Measurements from ENCODE around the gene ZNF593. TPM values are rescaled to one million over a fixed set of nuclear protein-coding genes. Genes with fewer than 3 reads are reported as not detected.
A peak's percentile ranks its signal among the peaks of the same experiment; 100 is the strongest.

Gene ZNF593
- polyA plus RNA-seq, 2 donors: 42.3 to 63.3 TPM

DNA sequence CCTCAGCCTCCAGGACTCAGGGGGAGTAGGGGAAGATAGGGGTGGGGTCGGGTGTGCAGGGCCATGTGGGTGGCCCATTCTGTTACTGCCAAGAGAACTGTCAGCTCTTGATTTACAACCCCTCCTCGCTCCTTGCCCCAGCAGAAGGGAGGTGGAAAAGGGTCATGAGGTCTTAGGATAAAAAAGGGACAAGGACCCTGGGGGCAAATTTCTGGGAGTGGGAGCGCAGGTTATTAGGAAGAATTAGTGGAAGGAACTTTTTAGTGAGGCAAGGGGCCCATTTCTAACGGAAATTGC, 10.0 kb upstream of the ZNF593 start:
- 63 to 68% methylated on average over 4 of the region's 4 CpGs for WGBS, 2 donors
- H3K9me3 ChIP-seq (ENCODE audit: control insufficient read depth in 2 of 2, insufficient read depth in 1 of 2, low read depth in 1 of 2, low read length in 1 of 2): no peaks in the 10 kb centered on the region
- no peaks in the 10 kb centered on the region for H3K36me3 ChIP-seq (ENCODE audit: control insufficient read depth in 2 of 2, insufficient read depth in 2 of 2, low read length in 1 of 2)
- H3K4me3 ChIP-seq (ENCODE audit: low read depth in 1 of 2, low read length in 2 of 2): peak overlapping the region; percentile 1 to 25
- H3K27me3 ChIP-seq (ENCODE audit: control insufficient read depth in 1 of 2, insufficient read depth in 2 of 2, low read length in 2 of 2): peaks cover 0 to 5% of the 10 kb centered on the region in 2 donors
- H3K4me1 ChIP-seq (ENCODE audit: control insufficient read depth in 2 of 2, insufficient read depth in 2 of 2, low read length in 1 of 2): peaks cover 0 to 20% of the 10 kb centered on the region in 2 donors
- H3K27ac ChIP-seq (ENCODE audit: low read depth in 2 of 2, low read length in 1 of 2): peak overlapping the region in 1 of 2 donors; percentile 14

DNA sequence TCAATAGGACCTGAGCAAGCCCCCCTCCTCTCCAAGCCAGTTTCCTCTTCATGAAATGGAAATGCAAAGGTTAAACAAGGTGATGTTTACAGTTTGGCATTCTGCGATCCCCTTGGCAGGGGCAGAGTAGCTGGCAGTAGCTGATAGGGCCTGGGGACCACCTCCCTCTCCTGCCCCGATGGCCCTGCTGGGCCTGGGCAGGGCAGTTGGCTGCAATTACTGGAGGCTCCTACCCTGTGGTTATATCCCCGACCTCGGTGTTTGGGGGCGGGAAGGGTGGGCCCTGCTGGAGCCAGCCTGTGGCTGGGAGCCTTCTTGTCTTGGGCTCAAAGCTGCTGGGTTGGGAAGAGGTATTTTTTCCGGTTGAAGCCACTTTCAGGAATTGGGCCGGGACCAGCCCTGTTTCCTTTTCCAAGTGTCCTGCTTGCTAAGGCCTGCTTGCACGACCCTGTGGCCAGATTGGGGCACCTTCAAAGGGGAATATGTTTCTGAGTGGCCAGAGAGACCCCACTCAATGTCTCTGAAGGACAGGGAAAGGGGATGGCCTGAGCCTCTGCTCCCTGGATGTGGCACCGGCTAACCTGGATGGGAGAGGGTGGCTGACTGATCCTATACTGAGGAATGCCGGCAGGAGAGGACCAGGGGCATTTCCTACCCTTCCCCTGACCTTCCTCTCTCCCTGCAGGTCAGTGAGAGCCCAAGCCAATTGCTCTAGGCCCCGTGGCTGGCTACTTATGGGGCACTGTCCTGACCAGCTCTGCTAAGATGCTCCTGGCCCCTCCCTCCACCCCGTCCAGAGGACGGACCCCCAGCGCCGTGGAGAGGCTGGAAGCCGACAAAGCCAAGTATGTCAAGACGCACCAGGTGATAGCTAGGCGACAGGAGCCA, 8.9 kb upstream of the ZNF593 start:
- Histone ChIP-seq H3K9me3 (ENCODE audit: control insufficient read depth in 2 of 2, insufficient read depth in 1 of 2, low read depth in 1 of 2, low read length in 1 of 2) (no peaks in the 10 kb centered on the region), H3K36me3 (ENCODE audit: control insufficient read depth in 2 of 2, insufficient read depth in 2 of 2, low read length in 1 of 2) (no peaks in the 10 kb centered on the region), H3K4me1 (ENCODE audit: control insufficient read depth in 2 of 2, insufficient read depth in 2 of 2, low read length in 1 of 2) (peaks cover 0 to 20% of the 10 kb centered on the region in 2 donors), H3K27me3 (ENCODE audit: control insufficient read depth in 1 of 2, insufficient read depth in 2 of 2, low read length in 2 of 2) (peaks cover 0 to 5% of the 10 kb centered on the region in 2 donors), H3K27ac (ENCODE audit: low read depth in 2 of 2, low read length in 1 of 2) (no peak overlapping the region), H3K4me3 (ENCODE audit: low read depth in 1 of 2, low read length in 2 of 2) (peak overlapping the region; percentile 43 to 47)
- 48 to 49% methylated on average over 18 of the region's 18 CpGs for WGBS, 2 donors

DNA sequence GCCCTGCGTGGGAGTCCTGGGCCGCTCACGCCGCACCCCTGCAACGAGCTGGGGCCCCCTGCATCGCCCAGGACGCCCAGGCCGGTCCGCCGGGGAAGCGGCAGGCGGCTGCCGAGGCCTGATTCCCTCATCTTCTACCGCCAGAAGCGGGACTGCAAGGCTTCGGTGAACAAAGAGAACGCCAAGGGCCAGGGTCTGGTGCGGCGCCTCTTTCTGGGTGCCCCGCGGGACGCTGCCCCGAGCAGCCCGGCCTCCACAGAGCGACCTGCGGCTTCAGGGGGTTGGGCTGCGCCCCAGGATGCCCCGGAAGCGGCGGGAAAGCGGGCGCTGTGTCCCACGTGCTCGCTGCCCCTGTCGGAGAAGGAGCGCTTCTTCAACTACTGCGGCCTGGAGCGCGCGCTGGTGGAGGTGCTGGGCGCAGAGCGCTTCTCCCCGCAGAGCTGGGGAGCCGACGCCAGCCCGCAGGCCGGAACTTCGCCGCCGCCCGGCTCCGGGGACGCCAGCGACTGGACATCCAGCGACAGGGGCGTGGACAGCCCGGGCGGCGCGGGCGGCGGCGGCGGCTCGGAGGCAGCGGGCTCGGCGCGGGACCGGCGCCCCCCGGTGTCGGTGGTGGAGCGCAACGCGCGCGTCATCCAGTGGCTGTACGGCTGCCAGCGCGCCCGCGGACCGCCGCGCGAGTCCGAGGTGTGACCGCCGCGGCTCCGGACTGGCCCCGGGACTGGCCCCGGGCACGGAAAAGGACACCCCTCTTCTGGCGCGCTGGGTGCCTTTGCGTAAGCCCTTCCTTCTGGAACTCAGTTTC, 8.1 kb upstream of the ZNF593 start:
- no peaks in the 10 kb centered on the region for H3K36me3 ChIP-seq (ENCODE audit: control insufficient read depth in 2 of 2, insufficient read depth in 2 of 2, low read length in 1 of 2)
- H3K4me1 ChIP-seq (ENCODE audit: control insufficient read depth in 2 of 2, insufficient read depth in 2 of 2, low read length in 1 of 2): peaks cover 0 to 20% of the 10 kb centered on the region in 2 donors
- peaks cover 0 to 1% of the 10 kb centered on the region in 2 donors for H3K27me3 ChIP-seq (ENCODE audit: control insufficient read depth in 1 of 2, insufficient read depth in 2 of 2, low read length in 2 of 2)
- H3K27ac ChIP-seq (ENCODE audit: low read depth in 2 of 2, low read length in 1 of 2): no peak overlapping the region
- no peaks in the 10 kb centered on the region for H3K9me3 ChIP-seq (ENCODE audit: control insufficient read depth in 2 of 2, insufficient read depth in 1 of 2, low read depth in 1 of 2, low read length in 1 of 2)
- whole genome bisulfite sequencing, 2 donors: 2% methylated on average over 67 to 98 of the region's 98 CpGs
- H3K4me3 ChIP-seq (ENCODE audit: low read depth in 1 of 2, low read length in 2 of 2): peak overlapping the region; percentile 43 to 47

DNA sequence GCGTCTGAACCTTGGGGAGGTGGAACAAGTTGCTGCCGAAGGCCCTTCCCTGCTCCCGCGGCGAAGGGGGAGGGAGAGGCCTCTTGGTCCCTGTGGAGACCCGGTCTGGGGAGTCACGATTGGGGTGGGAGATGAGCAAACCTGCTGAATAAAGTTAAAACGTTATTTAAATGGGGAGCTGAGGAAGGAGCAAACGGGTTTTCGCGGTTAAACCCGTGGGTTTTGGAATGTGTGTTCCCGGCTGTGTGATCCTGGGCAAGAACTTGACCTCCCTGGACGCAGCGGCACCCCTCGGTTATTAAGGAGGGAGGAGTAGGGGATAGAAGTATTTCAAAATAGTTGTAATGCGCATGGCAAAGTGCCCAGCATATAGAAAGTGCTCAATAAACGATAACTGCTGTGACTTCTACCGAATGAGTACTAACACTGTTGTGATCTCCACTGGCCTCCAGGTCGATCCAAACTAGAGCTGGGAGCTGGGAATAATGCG, 7.4 kb upstream of the ZNF593 start:
- Histone ChIP-seq H3K27ac (ENCODE audit: low read depth in 2 of 2, low read length in 1 of 2) (no peak overlapping the region), H3K27me3 (ENCODE audit: control insufficient read depth in 1 of 2, insufficient read depth in 2 of 2, low read length in 2 of 2) (no peaks in the 10 kb centered on the region), H3K4me3 (ENCODE audit: low read depth in 1 of 2, low read length in 2 of 2) (peak overlapping the region; percentile 43 to 47), H3K36me3 (ENCODE audit: control insufficient read depth in 2 of 2, insufficient read depth in 2 of 2, low read length in 1 of 2) (no peaks in the 10 kb centered on the region), H3K9me3 (ENCODE audit: control insufficient read depth in 2 of 2, insufficient read depth in 1 of 2, low read depth in 1 of 2, low read length in 1 of 2) (no peaks in the 10 kb centered on the region), H3K4me1 (ENCODE audit: control insufficient read depth in 2 of 2, insufficient read depth in 2 of 2, low read length in 1 of 2) (peaks cover 0 to 20% of the 10 kb centered on the region in 2 donors)
- 28 to 30% methylated on average over 21 of the region's 21 CpGs for WGBS, 2 donors

DNA sequence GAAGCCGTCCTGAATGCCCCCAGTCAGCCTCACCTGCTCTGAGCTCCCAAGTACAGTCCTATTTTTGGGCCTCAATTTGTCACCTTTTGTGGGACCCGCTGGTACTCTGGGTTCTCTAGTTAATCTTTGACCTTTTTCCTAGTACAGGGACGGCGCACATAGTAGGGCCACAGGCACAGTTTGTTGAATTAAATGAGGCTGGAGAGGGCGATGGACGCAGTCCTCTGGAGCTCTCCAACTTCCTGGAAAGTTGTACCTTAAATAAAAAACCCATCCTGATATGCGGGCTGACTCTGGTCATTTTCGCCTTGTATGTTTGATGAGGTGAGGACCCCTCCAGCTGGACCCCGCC, 6.0 kb upstream of the ZNF593 start:
- Histone ChIP-seq H3K27ac (ENCODE audit: low read depth in 2 of 2, low read length in 1 of 2) (no peak overlapping the region), H3K36me3 (ENCODE audit: control insufficient read depth in 2 of 2, insufficient read depth in 2 of 2, low read length in 1 of 2) (no peaks in the 10 kb centered on the region), H3K9me3 (ENCODE audit: control insufficient read depth in 2 of 2, insufficient read depth in 1 of 2, low read depth in 1 of 2, low read length in 1 of 2) (no peaks in the 10 kb centered on the region), H3K27me3 (ENCODE audit: control insufficient read depth in 1 of 2, insufficient read depth in 2 of 2, low read length in 2 of 2) (no peaks in the 10 kb centered on the region), H3K4me3 (ENCODE audit: low read depth in 1 of 2, low read length in 2 of 2) (peak overlapping the region in 1 of 2 donors; percentile 29), H3K4me1 (ENCODE audit: control insufficient read depth in 2 of 2, insufficient read depth in 2 of 2, low read length in 1 of 2) (peaks cover 0 to 16% of the 10 kb centered on the region in 2 donors)
- 58 to 69% methylated on average over 9 of the region's 9 CpGs for WGBS, 2 donors

DNA sequence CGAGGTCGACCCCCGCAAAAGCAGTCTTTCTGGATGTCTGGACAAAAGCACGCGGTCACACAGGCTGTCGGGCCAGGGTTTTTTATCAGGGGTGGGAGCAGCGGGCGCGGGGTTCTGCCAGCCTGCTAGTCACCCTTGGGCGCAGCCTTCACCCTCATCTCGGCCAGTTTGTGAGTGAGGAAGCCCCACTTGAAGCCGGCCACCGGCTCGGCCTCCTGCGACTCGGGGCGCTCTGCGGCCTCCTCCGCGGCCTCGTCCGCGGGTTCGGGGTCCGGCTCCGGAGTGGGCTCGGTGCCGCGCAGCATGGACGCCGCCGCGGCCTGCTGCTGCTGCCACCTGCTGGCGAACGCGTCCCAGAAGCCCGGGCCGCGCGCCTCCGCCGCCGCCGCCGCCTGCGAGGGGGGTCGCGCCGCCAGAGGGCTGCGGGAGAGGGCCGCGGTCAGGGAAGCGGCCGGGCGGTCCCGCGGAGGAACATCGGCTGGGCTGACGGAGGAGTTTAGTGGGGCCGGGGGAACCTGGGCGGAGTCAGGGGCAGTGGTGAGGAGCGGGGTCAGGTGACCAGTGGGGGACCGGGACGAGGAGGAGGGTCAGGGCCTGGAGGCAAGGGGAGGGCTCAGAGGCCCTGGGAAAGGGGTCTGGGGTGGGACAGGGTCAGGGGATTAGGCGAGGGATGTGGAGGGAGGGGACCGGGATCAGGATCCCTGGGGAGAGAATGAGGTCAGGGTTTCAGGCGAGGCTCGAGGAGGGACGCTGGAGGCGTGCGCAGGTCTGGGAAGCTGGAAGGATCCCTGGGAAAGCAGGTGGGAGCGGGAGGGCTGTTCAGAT, 5.5 kb upstream of the ZNF593 start:
- 10 to 11% methylated on average over 53 to 72 of the region's 72 CpGs for WGBS, 2 donors
- Histone ChIP-seq H3K4me1 (ENCODE audit: control insufficient read depth in 2 of 2, insufficient read depth in 2 of 2, low read length in 1 of 2) (peaks cover 0 to 15% of the 10 kb centered on the region in 2 donors), H3K27ac (ENCODE audit: low read depth in 2 of 2, low read length in 1 of 2) (no peak overlapping the region), H3K36me3 (ENCODE audit: control insufficient read depth in 2 of 2, insufficient read depth in 2 of 2, low read length in 1 of 2) (no peaks in the 10 kb centered on the region), H3K9me3 (ENCODE audit: control insufficient read depth in 2 of 2, insufficient read depth in 1 of 2, low read depth in 1 of 2, low read length in 1 of 2) (no peaks in the 10 kb centered on the region), H3K4me3 (ENCODE audit: low read depth in 1 of 2, low read length in 2 of 2) (peak overlapping the region; percentile 29 to 44), H3K27me3 (ENCODE audit: control insufficient read depth in 1 of 2, insufficient read depth in 2 of 2, low read length in 2 of 2) (no peaks in the 10 kb centered on the region)

DNA sequence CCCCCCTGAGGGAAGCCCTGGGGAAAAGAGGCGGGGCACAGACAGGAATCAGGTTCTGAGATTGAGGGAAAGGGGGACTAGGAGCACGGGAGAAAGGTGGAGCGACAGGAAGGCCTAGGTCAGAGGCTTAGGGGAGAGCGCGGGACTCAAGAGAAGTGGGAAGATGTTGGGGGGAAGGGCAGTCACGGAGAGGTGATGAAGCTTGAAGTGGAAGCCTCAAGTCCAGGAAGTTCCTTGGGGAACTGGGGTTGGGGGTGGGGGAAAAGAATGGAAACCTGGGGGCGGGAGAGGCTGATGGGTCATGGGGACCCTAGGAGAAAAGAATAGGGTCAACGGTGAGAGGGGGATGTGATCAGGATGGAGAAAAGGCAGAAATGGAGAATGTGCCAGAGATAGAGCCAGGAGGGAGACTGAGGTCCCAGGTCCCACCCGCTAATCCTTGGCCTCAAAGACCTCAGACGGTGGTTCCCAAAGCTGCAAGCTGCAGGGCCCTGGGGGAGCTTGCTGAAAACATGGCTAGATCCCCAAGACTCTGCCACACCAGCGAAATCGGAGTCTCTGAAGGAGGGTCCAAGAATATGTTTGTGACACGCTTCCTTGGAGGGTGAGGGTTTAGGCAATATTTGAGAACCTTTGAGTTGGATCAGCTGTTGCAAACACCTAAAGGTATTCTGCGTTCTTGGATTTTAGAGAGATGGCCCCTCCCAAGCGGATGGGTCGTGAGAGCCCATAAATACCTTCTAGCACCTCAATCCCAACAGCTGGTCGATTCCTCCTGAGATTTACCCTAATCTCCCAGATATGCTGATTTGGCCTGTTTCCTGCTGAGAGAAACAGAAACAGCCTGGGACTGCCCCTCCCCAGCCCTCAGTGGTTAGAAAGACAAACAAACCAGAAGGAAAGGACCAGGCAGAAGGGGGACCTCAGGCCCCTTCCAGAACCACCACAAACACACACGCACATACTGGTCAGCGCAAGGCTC, 4.6 kb upstream of the ZNF593 start:
- Histone ChIP-seq H3K9me3 (ENCODE audit: control insufficient read depth in 2 of 2, insufficient read depth in 1 of 2, low read depth in 1 of 2, low read length in 1 of 2) (no peaks in the 10 kb centered on the region), H3K4me3 (ENCODE audit: low read depth in 1 of 2, low read length in 2 of 2) (no peak overlapping the region), H3K27ac (ENCODE audit: low read depth in 2 of 2, low read length in 1 of 2) (no peak overlapping the region), H3K27me3 (ENCODE audit: control insufficient read depth in 1 of 2, insufficient read depth in 2 of 2, low read length in 2 of 2) (no peaks in the 10 kb centered on the region), H3K4me1 (ENCODE audit: control insufficient read depth in 2 of 2, insufficient read depth in 2 of 2, low read length in 1 of 2) (peaks cover 0 to 15% of the 10 kb centered on the region in 2 donors), H3K36me3 (ENCODE audit: control insufficient read depth in 2 of 2, insufficient read depth in 2 of 2, low read length in 1 of 2) (no peaks in the 10 kb centered on the region)
- 69 to 72% methylated on average over 19 of the region's 19 CpGs for WGBS, 2 donors

DNA sequence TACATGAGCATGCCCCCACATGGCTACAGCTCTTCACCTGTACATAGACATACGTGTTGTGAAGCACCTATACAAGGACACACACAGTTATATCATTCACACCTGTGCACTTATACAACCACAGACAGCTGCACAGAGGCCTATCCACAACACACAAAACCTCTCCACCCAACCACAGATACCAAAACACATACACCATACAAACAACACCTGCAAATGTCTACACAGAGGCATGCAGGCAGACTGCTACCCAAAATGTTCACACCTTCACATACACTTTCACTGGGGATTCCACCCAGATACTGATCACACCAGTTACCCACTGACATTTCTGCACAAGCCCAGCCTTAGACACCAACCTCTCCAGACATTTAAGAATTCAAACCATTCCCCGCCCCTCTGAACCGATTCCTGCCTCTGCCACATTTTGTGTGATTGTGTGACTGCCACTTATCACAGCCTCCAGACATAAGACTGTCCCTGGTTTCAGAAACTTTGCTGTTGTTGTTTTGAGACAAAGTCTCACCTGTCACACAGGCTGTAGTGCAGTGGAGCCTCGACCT, 2.9 kb upstream of the ZNF593 start:
- no peaks in the 10 kb centered on the region for H3K9me3 ChIP-seq (ENCODE audit: control insufficient read depth in 2 of 2, insufficient read depth in 1 of 2, low read depth in 1 of 2, low read length in 1 of 2)
- peaks cover 0 to 18% of the 10 kb centered on the region in 2 donors for H3K4me1 ChIP-seq (ENCODE audit: control insufficient read depth in 2 of 2, insufficient read depth in 2 of 2, low read length in 1 of 2)
- no peaks in the 10 kb centered on the region for H3K27me3 ChIP-seq (ENCODE audit: control insufficient read depth in 1 of 2, insufficient read depth in 2 of 2, low read length in 2 of 2)
- H3K4me3 ChIP-seq (ENCODE audit: low read depth in 1 of 2, low read length in 2 of 2): no peak overlapping the region
- H3K27ac ChIP-seq (ENCODE audit: low read depth in 2 of 2, low read length in 1 of 2): no peak overlapping the region
- peaks cover 0 to 3% of the 10 kb centered on the region in 2 donors for H3K36me3 ChIP-seq (ENCODE audit: control insufficient read depth in 2 of 2, insufficient read depth in 2 of 2, low read length in 1 of 2)
- WGBS, 2 donors: 72 to 74% methylated on average over 4 of the region's 4 CpGs

Measured in esophagus (tissue), 2 donors.